ENCODE results near the gene MAP4K4. TPM values are rescaled to one million over a fixed set of nuclear protein-coding genes. Genes with fewer than 3 reads are reported as not detected.
A peak's percentile ranks its signal among the peaks of the same experiment; 100 is the strongest.

MAP4K4 gene
- total RNA-seq, 1 donor from 2014 or later = 232 TPM

GRCh38 chr2:101823859-101824258 is 126.4 kb downstream of the MAP4K4 start:
- no peak for ATAC-seq (ENCODE audit: low read depth)
- Mint-ChIP-seq H3K4me1 (peaks cover 68% of the 10 kb centered on the region), H3K4me3 (no peak overlapping the region), H3K27me3 (no peaks in the 10 kb centered on the region), H3K9me3 (no peaks in the 10 kb centered on the region), H3K27ac (no peak overlapping the region), H3K36me3 (ENCODE audit: low read depth) (peaks cover 44% of the 10 kb centered on the region)
- intact Hi-C loops (cut with micrococcal nuclease) = loop anchor here (2.0 to 5.0 kb wide), 3 partner anchors 17 to 127 kb away; partner anchors contain the start of gene MAP4K4
- POLR2A ChIA-PET = interaction anchor here (1.1 to 1.8 kb wide), 2 partner anchors 17 to 405 kb away, joined by 3 to 6 read pairs; no protein-coding TSS in a partner anchor
- CTCF ChIA-PET = interaction anchor here (0.6 to 4.5 kb wide), 9 partner anchors 46 to 482 kb away, joined by 3 to 50 read pairs (median 8); partner anchors contain the start of gene MAP4K4
- no peak for TF ChIP-seq CTCF (IDR thresholded peaks at IDR 0.05)
- no peak for DNase-seq

- intact Hi-C loops (cut with micrococcal nuclease) = no loop called here
- H3K4me1 Mint-ChIP-seq = peaks cover 66% of the 10 kb centered on the region
- TF ChIP-seq CTCF (IDR thresholded peaks at IDR 0.05) = no peak
- CTCF ChIA-PET = interaction anchor here (1.1 to 7.5 kb wide), 2 partner anchors 60 to 408 kb away, joined by 3 to 162 read pairs; no protein-coding TSS in a partner anchor
- no peak overlapping the region for H3K4me3 Mint-ChIP-seq
- H3K27ac Mint-ChIP-seq = peak overlapping the region; percentile 41
- POLR2A ChIA-PET = interaction anchor here (0.8 kb wide), 1 partner anchor 20 kb away, joined by 3 read pairs; no protein-coding TSS in a partner anchor
- no peaks in the 10 kb centered on the region for H3K27me3 Mint-ChIP-seq
- ATAC-seq (ENCODE audit: low read depth) (no peak), DNase-seq (no peak)
- no peaks in the 10 kb centered on the region for H3K9me3 Mint-ChIP-seq
- peaks cover 71% of the 10 kb centered on the region for H3K36me3 Mint-ChIP-seq (ENCODE audit: low read depth)
Measured at GRCh38 chr2:101826716-101827115, 129.2 kb downstream of the MAP4K4 start.

- POLR2A ChIA-PET = interaction anchor here (0.8 kb wide), 1 partner anchor 21 kb away, joined by 3 read pairs; no protein-coding TSS in a partner anchor
Measured at GRCh38 chr2:101827246-101827645, 129.7 kb downstream of the MAP4K4 start.

GRCh38 chr2:101828257-101828656 is 130.8 kb downstream of the MAP4K4 start:
- H3K27ac Mint-ChIP-seq = no peak overlapping the region
- H3K4me1 Mint-ChIP-seq = peaks cover 57% of the 10 kb centered on the region
- ChIA-PET CTCF (interaction anchor here (1.0 to 7.5 kb wide), 4 partner anchors 173 to 487 kb away, joined by 3 to 162 read pairs (median 27); no protein-coding TSS in a partner anchor), POLR2A (interaction anchor here (1.0 kb wide), 1 partner anchor 203 kb away, joined by 3 read pairs; no protein-coding TSS in a partner anchor)
- H3K9me3 Mint-ChIP-seq = no peaks in the 10 kb centered on the region
- DNase-seq = no peak
- no peak overlapping the region for H3K4me3 Mint-ChIP-seq
- no peak for ATAC-seq (ENCODE audit: low read depth)
- TF ChIP-seq CTCF (IDR thresholded peaks at IDR 0.05) = no peak
- H3K36me3 Mint-ChIP-seq (ENCODE audit: low read depth) = peaks cover 79% of the 10 kb centered on the region
- H3K27me3 Mint-ChIP-seq = no peaks in the 10 kb centered on the region
- intact Hi-C loops (cut with micrococcal nuclease) = no loop called here

More at GRCh38 chr2:101827246-101827645, 129.7 kb downstream of the MAP4K4 start:
- H3K4me1 Mint-ChIP-seq = peaks cover 66% of the 10 kb centered on the region
- TF ChIP-seq CTCF (IDR thresholded peaks at IDR 0.05) = no peak
- no peak overlapping the region for H3K4me3 Mint-ChIP-seq
- ATAC-seq (ENCODE audit: low read depth) = no peak
- H3K27ac Mint-ChIP-seq = peak overlapping the region; percentile 41
- H3K9me3 Mint-ChIP-seq = no peaks in the 10 kb centered on the region
- CTCF ChIA-PET = interaction anchor here (1.0 to 7.5 kb wide), 3 partner anchors 60 to 409 kb away, joined by 3 to 162 read pairs (median 3); no protein-coding TSS in a partner anchor
- intact Hi-C loops (cut with micrococcal nuclease) = no loop called here
- H3K36me3 Mint-ChIP-seq (ENCODE audit: low read depth) = peaks cover 73% of the 10 kb centered on the region
- no peaks in the 10 kb centered on the region for H3K27me3 Mint-ChIP-seq
- DNase-seq = no peak

GRCh38 chr2:101828673-101829334 is 131.3 kb downstream of the MAP4K4 start:
- no peak for TF ChIP-seq CTCF (IDR thresholded peaks at IDR 0.05)
- Mint-ChIP-seq H3K9me3 (no peaks in the 10 kb centered on the region), H3K27ac (peak overlapping the region; percentile 56), H3K4me3 (no peak overlapping the region), H3K36me3 (ENCODE audit: low read depth) (peaks cover 75% of the 10 kb centered on the region), H3K27me3 (no peaks in the 10 kb centered on the region), H3K4me1 (peaks cover 52% of the 10 kb centered on the region)
- POLR2A ChIA-PET = interaction anchor here (1.0 kb wide), 1 partner anchor 204 kb away, joined by 3 read pairs; no protein-coding TSS in a partner anchor
- ATAC-seq (ENCODE audit: low read depth) = no peak
- CTCF ChIA-PET = interaction anchor here (0.6 to 7.5 kb wide), 4 partner anchors 103 to 487 kb away, joined by 3 to 162 read pairs (median 27); no protein-coding TSS in a partner anchor
- no peak for DNase-seq
- intact Hi-C loops (cut with micrococcal nuclease) = no loop called here
